Psoas muscle (tissue), 8 donors: ENCODE data around the gene FGGY. TPM values are rescaled to one million over a fixed set of nuclear protein-coding genes. Genes with fewer than 3 reads are reported as not detected.
"Not testable (repeated sequence)": the region's sequence is repeated elsewhere in the genome, so short reads cannot be mapped to it uniquely, and the experiment has no call there.

Source experiments
- ATAC-seq, 4 donors: fragments of 200-7000 bp; cut with Tn5 transposase; one replicate each; pipeline ENCODE4 v1.9.1; 2020; ENCODE audit warnings: moderate library complexity in 3 of 4, mild to moderate bottlenecking in 2 of 4
- DNase-seq, 2 donors: peaks; one replicate each; pipeline ENCODE4 v3.0.0-alpha.2; 2020
- H3K27ac ChIP-seq: fragments of 200-600 bp; one replicate; pipeline ENCODE4 v1.8.0; 2022
- H3K27me3 ChIP-seq, 3 donors: fragments of 200-600 bp in 1 of 3; one replicate each; pipeline versions ENCODE4 v1.6.1 to v1.8.0; 2013 to 2022; ENCODE audit warnings: low read length in 2 of 3, mild to moderate bottlenecking in 2 of 3, moderate library complexity in 1 of 3; ENCODE audit not compliant: insufficient read depth in 3 of 3
- H3K36me3 ChIP-seq, 2 donors: fragments of 200-600 bp in 1 of 2; one replicate each; pipeline versions ENCODE4 v1.6.1 to v1.8.0; 2013 to 2022; ENCODE audit warnings: low read depth in 1 of 2, mild to moderate bottlenecking in 1 of 2, moderate library complexity in 1 of 2; ENCODE audit not compliant: insufficient read depth in 1 of 2
- H3K4me1 ChIP-seq: fragments of 200-600 bp; one replicate; pipeline ENCODE4 v1.8.0; 2022
- H3K4me3 ChIP-seq: fragments of 200-600 bp; one replicate; pipeline ENCODE4 v1.8.0; 2022; ENCODE audit warnings: mild to moderate bottlenecking
- H3K9me3 ChIP-seq: fragments of 200-600 bp; one replicate; pipeline ENCODE4 v1.8.0; 2022
- CTCF ChIP-seq: fragments of 200-600 bp; IDR thresholded peaks from one replicate; pipeline ENCODE4 v1.8.0; 2022; ENCODE audit warnings: antibody characterized with exemption
- WGBS, 3 donors: extraction: QIAGEN DNeasy Blood & Tissue Kit; methylation state at CpG; one replicate each; pipeline versions ENCODE4 v1.1.6 to v1.1.7; 2013; 5-methylcytosine and 5-hydroxymethylcytosine counted together
- intact Hi-C, 2 donors: fragments of 100-400 bp; cut with DNase I; formaldehyde crosslinking; loops; one replicate each; pipeline versions ENCODE4 v1.11.0 to v1.14.2; 2022
- polyA plus RNA-seq, 3 donors: library from polyadenylated mRNA; stranded (reverse); fragments of 200-250 nt; gene quantifications; one replicate each; pipeline ENCODE4 v1.2.3, GENCODE V29; 2013
- total RNA-seq, 4 donors: library from RNA; stranded (reverse); fragmentation: NEBNext Ultra II Directional in 2 of 4; extraction: Animal tissue kit (Norgen Biotek cat#: 25700) in 2 of 4; gene quantifications; one replicate each; pipeline versions ENCODE4 v1.2.1 to v1.2.4, GENCODE V29; 2021 to 2023
- donor health status: healthy with polysubstance abuse.
- donor health status: DM: no; HTN: no; CAD: no; lungs with moderate emphysema.
- donor health status: Bipolar disorder and iron deficiency.
- donor health status: healthy.
- donor health status: DM: yes; HTN: yes; CAD: no.
- donor health status: DM: no; HTN: no; CAD: no.
- donor health status: DM: no; HTN: no; CAD: no.
- donor health status: DM: yes; HTN: yes; CAD: no.

Gene FGGY
- total and polyA plus RNA-seq, 7 donors, result 11.9 to 72.2 (median 46.5) TPM

GRCh38 chr1:59643526-59643925, 346.6 kb downstream of the FGGY start:
- intact Hi-C loops, result no loop called here
- Histone ChIP-seq H3K36me3 (peaks cover 0 to 8% of the 10 kb centered on the region in 2 donors), H3K4me1 (no peaks in the 10 kb centered on the region), H3K27me3 (no peaks in the 10 kb centered on the region), H3K9me3 (no peaks in the 10 kb centered on the region), H3K4me3 (no peak overlapping the region), H3K27ac (no peak overlapping the region)
- no peak for DNase-seq
- no peak for ATAC-seq
- TF ChIP-seq CTCF, result no peak
- 95 to 100% (median 96%) methylated on average over 1 of the region's 1 CpG for WGBS, 3 donors

- WGBS, 3 donors, result 77 to 87% (median 86%) methylated on average over 2 of the region's 2 CpGs
- ATAC-seq (peak in 2 of 4 donors; percentile 19 to 31), DNase-seq (no peak)
- Histone ChIP-seq H3K4me1 (no peaks in the 10 kb centered on the region), H3K4me3 (no peak overlapping the region), H3K36me3 (peaks cover 0 to 4% of the 10 kb centered on the region in 2 donors), H3K27me3 (no peaks in the 10 kb centered on the region), H3K27ac (no peak overlapping the region), H3K9me3 (no peaks in the 10 kb centered on the region)
- intact Hi-C loops, result no loop called here
- TF ChIP-seq CTCF, result no peak
Observed at GRCh38 chr1:59645893-59646292, 349.0 kb downstream of the FGGY start.

DNA sequence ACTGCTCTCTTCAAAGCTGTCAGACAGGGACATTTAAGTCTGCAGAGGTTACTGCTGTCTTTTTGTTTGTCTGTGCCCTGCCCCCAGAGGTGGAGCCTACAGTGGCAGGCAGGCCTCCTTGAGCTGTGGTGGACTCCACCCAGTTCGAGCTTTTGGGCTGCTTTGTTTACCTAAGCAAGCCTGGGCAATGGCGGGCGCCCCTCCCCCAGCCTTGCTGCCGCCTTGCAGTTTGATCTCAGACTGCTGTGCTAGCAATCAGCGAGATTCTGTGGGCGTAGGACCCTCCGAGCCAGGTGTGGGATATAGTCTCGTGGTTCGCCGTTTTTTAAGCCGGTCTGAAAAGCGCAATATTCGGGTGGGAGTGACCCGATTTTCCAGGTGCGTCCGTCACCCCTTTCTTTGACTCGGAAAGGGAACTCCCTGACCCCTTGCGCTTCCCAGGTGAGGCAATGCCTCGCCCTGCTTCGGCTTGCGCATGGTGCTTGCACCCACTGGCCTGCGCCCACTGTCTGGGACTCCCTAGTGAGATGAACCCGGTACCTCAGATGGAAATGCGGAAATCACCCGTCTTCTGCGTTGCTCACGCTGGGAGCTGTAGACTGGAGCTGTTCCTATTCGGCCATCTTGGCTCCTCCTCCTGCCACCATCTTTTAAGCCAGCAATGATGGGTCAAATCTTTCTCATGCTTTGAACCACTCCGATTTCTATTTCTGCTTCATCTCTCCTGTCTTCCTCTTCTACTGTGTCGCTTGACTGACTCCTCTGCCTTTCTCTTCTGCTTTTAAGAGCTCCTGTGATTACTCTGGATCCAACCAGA, 356.5 kb downstream of the FGGY start:
- H3K27me3 ChIP-seq, H3K4me1 ChIP-seq: not testable (repeated sequence)

DNA sequence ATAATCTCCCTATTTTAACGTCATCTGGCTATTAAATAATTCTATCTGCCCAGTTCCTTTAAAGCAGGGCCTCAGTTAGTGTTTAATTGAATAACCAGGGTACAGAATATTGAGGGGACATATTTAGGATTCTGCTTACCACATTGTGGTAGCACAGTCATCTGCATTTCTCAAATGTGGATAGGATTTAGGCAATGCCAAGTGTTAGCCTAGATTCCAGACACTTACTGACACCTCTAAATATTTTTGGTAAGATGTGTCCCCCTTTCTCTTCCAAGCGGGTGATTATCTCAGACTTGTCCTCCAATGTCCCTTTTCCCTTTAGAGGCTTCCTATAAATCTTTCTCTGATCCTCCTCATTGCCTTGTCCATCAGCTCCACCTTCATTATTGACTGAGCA, 357.1 kb downstream of the FGGY start:
- no peak for DNase-seq
- Histone ChIP-seq H3K27me3 (no peaks in the 10 kb centered on the region), H3K4me3 (no peak overlapping the region), H3K36me3 (no peaks in the 10 kb centered on the region), H3K4me1 (no peaks in the 10 kb centered on the region), H3K9me3 (no peaks in the 10 kb centered on the region), H3K27ac (no peak overlapping the region)
- intact Hi-C loops, result no loop called here
- TF ChIP-seq CTCF, result no peak
- peak in 1 of 4 donors; percentile 59 for ATAC-seq
- 92 to 98% (median 95%) methylated on average over 2 of the region's 2 CpGs for WGBS, 3 donors

More for the DNA sequence above, 356.5 kb downstream of the FGGY start:
- intact Hi-C loops, DNase-seq, H3K36me3 ChIP-seq, H3K9me3 ChIP-seq, H3K27ac ChIP-seq, ATAC-seq, H3K4me3 ChIP-seq: not testable (repeated sequence)
- WGBS, 3 donors, result 88 to 100% (median 95%) methylated on average over 9 to 30 of the region's 30 CpGs

GRCh38 chr1:59657873-59658465, 361.1 kb downstream of the FGGY start:
- TF ChIP-seq CTCF, result no peak
- Histone ChIP-seq H3K4me3 (no peak overlapping the region), H3K4me1 (no peaks in the 10 kb centered on the region), H3K27me3 (no peaks in the 10 kb centered on the region), H3K9me3 (no peaks in the 10 kb centered on the region), H3K27ac (no peak overlapping the region), H3K36me3 (no peaks in the 10 kb centered on the region)
- intact Hi-C loops, result no loop called here
- ATAC-seq, result no peak
- 79 to 96% (median 94%) methylated on average over 3 of the region's 3 CpGs for WGBS, 3 donors
- no peak for DNase-seq
